Muscle layer of colon (tissue), 2 donors: Measurements from ENCODE around the gene RUFY1.

ENCODE experiments used
- H3K27ac ChIP-seq: one replicate; pipeline ENCODE4 v1.7.0; 2013; ENCODE audit warnings: low read depth, mild to moderate bottlenecking, low read length, moderate library complexity
- H3K27me3 ChIP-seq, 2 donors: one replicate each; pipeline ENCODE4 v1.7.0; 2013; ENCODE audit warnings: low read length in 2 of 2, mild to moderate bottlenecking in 2 of 2; ENCODE audit not compliant: insufficient read depth in 2 of 2, control insufficient read depth in 1 of 2
- H3K36me3 ChIP-seq: one replicate; pipeline ENCODE4 v1.7.0; 2013; ENCODE audit warnings: mild to moderate bottlenecking, low read length; ENCODE audit not compliant: insufficient read depth
- H3K4me1 ChIP-seq: one replicate; pipeline ENCODE4 v1.7.0; 2013; ENCODE audit warnings: mild to moderate bottlenecking, low read length; ENCODE audit not compliant: insufficient read depth
- H3K4me3 ChIP-seq, 2 donors: one replicate each; pipeline ENCODE4 v1.7.0; 2013; ENCODE audit warnings: low read length in 2 of 2, low read depth in 1 of 2, mild to moderate bottlenecking in 1 of 2, moderate library complexity in 1 of 2
- H3K9ac ChIP-seq: one replicate; pipeline ENCODE4 v1.7.0; 2013; ENCODE audit warnings: low read length
- H3K9me3 ChIP-seq: one replicate; pipeline ENCODE4 v1.7.0; 2013; ENCODE audit warnings: mild to moderate bottlenecking, low read length
- donor health status: abdominal sarcoma.
- donor health status: Adenocarcinoma of cecum.

The RUFY1 gene

GRCh38 chr5:179588166-179588565 lies 37.8 kb downstream of the RUFY1 start:
- H3K4me1 ChIP-seq = no peaks in the 10 kb centered on the region
- H3K9ac ChIP-seq = no peak overlapping the region
- H3K9me3 ChIP-seq = no peaks in the 10 kb centered on the region
- no peak overlapping the region for H3K4me3 ChIP-seq
- H3K27me3 ChIP-seq = no peaks in the 10 kb centered on the region
- no peak overlapping the region for H3K27ac ChIP-seq
- peaks cover 56% of the 10 kb centered on the region for H3K36me3 ChIP-seq

DNA sequence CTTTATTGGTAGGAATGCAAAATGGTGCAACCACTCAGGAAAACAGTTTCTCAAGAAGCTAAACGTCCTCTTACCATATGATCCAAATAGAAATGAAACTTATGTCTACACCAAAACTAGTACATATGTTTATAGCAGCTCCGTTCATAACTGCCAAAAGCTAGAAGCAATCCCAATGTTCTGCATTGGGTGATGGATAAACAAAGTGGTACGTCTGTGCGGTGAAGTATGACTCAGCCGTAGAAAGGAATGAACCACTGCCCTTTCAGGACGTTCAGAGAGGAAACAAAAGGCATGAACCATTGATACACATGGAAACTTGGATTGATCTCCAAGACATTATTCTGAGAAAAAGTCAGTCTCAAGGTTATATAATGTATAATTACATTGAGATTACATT lies 45.6 kb downstream of the RUFY1 start:
- Histone ChIP-seq H3K27me3 (no peaks in the 10 kb centered on the region), H3K36me3 (peaks cover 68% of the 10 kb centered on the region), H3K4me3 (no peak overlapping the region), H3K27ac (peak overlapping the region; percentile 14), H3K9me3 (no peaks in the 10 kb centered on the region), H3K4me1 (no peaks in the 10 kb centered on the region), H3K9ac (no peak overlapping the region)

DNA sequence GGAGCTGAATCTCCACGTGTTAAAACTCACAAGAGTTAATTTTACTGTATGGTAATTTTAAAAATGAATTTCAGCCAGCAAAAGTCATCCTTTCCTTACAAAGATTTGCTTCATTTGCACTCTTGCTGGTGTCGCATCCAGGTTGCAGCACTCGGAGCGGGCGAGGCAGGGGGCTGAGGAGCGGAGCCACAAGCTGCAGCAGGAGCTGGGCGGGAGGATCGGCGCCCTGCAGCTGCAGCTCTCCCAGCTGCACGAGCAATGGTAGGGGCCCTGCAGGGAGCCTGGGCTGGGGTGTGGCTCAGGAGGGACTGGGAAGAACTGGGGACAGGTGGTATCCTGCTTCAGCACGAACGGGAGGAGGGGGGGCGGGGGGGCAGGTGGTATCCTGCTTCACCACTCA lies 46.1 kb downstream of the RUFY1 start:
- Histone ChIP-seq H3K9ac (no peak overlapping the region), H3K36me3 (peaks cover 67% of the 10 kb centered on the region), H3K27me3 (no peaks in the 10 kb centered on the region), H3K9me3 (no peaks in the 10 kb centered on the region), H3K4me3 (no peak overlapping the region), H3K27ac (peak overlapping the region; percentile 14), H3K4me1 (no peaks in the 10 kb centered on the region)

- Histone ChIP-seq H3K27ac (no peak overlapping the region), H3K27me3 (no peaks in the 10 kb centered on the region), H3K9me3 (no peaks in the 10 kb centered on the region), H3K4me3 (no peak overlapping the region), H3K36me3 (peaks cover 67% of the 10 kb centered on the region), H3K9ac (no peak overlapping the region), H3K4me1 (no peaks in the 10 kb centered on the region)
These were observed 48.7 kb downstream of the RUFY1 start for GRCh38 chr5:179599100-179599499.

- Histone ChIP-seq H3K4me1 (no peaks in the 10 kb centered on the region), H3K9me3 (no peaks in the 10 kb centered on the region), H3K9ac (no peak overlapping the region), H3K36me3 (peaks cover 66% of the 10 kb centered on the region), H3K4me3 (no peak overlapping the region), H3K27me3 (no peaks in the 10 kb centered on the region), H3K27ac (no peak overlapping the region)
These were observed 49.2 kb downstream of the RUFY1 start for GRCh38 chr5:179599566-179599965.

DNA sequence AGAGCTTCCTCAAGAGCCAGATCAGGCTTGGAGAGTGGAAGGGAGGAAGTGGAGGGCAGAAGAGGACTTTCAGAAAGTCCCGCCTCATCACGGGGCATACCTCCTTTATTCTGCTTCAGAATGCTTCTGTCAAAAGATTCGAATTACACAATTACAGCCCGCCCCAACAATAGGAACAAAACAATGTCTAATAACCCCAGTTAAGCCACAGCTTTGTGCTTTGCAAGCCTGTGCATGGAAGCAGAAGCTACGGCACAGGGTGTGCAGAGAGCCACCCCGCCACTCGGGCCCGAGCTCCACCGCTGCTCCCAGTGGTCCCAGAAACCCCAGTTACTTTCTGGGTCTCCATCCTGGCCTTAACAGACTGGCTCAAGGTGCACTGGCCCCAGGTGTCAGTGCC lies 49.6 kb downstream of the RUFY1 start:
- no peak overlapping the region for H3K27ac ChIP-seq
- H3K27me3 ChIP-seq = no peaks in the 10 kb centered on the region
- H3K9me3 ChIP-seq = no peaks in the 10 kb centered on the region
- H3K4me1 ChIP-seq = no peaks in the 10 kb centered on the region
- H3K36me3 ChIP-seq = peaks cover 62% of the 10 kb centered on the region
- H3K9ac ChIP-seq = no peak overlapping the region
- no peak overlapping the region for H3K4me3 ChIP-seq

GRCh38 chr5:179601871-179602625 lies 51.7 kb downstream of the RUFY1 start:
- Histone ChIP-seq H3K4me3 (no peak overlapping the region), H3K27me3 (no peaks in the 10 kb centered on the region), H3K4me1 (peaks cover 14% of the 10 kb centered on the region), H3K9ac (no peak overlapping the region), H3K9me3 (no peaks in the 10 kb centered on the region), H3K27ac (no peak overlapping the region), H3K36me3 (peaks cover 67% of the 10 kb centered on the region)

- Histone ChIP-seq H3K27me3 (no peaks in the 10 kb centered on the region), H3K4me1 (peaks cover 25% of the 10 kb centered on the region), H3K36me3 (peaks cover 71% of the 10 kb centered on the region), H3K9me3 (no peaks in the 10 kb centered on the region), H3K27ac (no peak overlapping the region), H3K9ac (no peak overlapping the region), H3K4me3 (no peak overlapping the region)
These were observed 53.0 kb downstream of the RUFY1 start for GRCh38 chr5:179603308-179603707.

DNA sequence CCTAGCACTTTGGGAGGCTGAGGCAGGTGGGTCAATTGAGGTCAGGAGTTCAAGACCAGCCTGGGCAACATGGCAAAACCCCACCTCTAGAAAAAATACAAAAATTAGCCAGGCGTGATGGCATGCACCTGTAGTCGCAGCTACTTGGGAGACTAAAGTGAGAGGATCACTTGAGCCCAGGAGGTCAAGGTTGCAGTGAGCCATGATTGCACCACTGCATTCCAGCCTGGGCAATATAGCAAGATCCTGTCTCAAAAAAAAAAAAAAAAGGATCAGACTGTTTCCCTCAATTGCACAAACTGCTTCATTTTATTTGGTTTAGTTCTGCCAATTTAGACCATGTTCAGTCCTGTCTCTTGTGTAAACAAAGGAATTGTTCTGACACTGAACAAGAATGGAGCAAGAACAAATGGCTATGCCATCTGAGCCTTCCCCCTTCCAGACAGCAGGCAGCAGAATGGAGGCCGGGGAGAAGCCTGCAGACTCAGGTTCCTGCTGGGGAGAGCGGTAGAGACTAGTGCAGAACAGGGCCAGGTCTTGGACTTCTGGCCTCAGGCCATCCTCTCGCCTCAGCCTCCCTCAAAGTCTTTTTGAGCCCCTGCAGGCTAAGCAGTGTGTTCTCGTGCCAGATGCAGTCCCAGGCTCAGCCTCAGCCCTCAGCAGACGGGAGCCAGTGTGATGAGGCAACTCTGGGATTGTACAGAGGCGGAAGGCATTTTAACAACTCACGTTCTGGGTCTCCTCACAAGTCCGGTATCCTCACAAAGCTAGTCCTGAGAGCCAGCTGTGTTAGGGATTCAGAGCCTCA lies 54.9 kb downstream of the RUFY1 start:
- Histone ChIP-seq H3K27ac (peak overlapping the region; percentile 60), H3K4me1 (peaks cover 26% of the 10 kb centered on the region), H3K4me3 (no peak overlapping the region), H3K36me3 (peaks cover 68% of the 10 kb centered on the region), H3K9me3 (no peaks in the 10 kb centered on the region), H3K27me3 (no peaks in the 10 kb centered on the region), H3K9ac (no peak overlapping the region)

GRCh38 chr5:179606071-179606909 lies 55.9 kb downstream of the RUFY1 start:
- Histone ChIP-seq H3K9me3 (no peaks in the 10 kb centered on the region), H3K9ac (no peak overlapping the region), H3K27ac (peak overlapping the region; percentile 60), H3K4me1 (peaks cover 36% of the 10 kb centered on the region), H3K4me3 (no peak overlapping the region), H3K36me3 (peaks cover 74% of the 10 kb centered on the region), H3K27me3 (no peaks in the 10 kb centered on the region)

GRCh38 chr5:179606910-179607159 lies 56.5 kb downstream of the RUFY1 start:
- peaks cover 42% of the 10 kb centered on the region for H3K4me1 ChIP-seq

More at GRCh38 chr5:179606910-179607159, 56.5 kb downstream of the RUFY1 start:
- Histone ChIP-seq H3K9me3 (no peaks in the 10 kb centered on the region), H3K36me3 (peaks cover 77% of the 10 kb centered on the region), H3K27me3 (no peaks in the 10 kb centered on the region), H3K4me3 (no peak overlapping the region), H3K27ac (peak overlapping the region; percentile 60), H3K9ac (no peak overlapping the region)
